Measurements from ENCODE around the gene MSI2. TPM values are rescaled to one million over a fixed set of nuclear protein-coding genes. Genes with fewer than 3 reads are reported as not detected.

The MSI2 gene
- total and polyA plus RNA-seq, 9 of the 15 experiments (the other 6 are each of a cell fraction or from before 2014, with no cell fraction given), result 4.6 to 61.8 (median 42.4) TPM

DNA sequence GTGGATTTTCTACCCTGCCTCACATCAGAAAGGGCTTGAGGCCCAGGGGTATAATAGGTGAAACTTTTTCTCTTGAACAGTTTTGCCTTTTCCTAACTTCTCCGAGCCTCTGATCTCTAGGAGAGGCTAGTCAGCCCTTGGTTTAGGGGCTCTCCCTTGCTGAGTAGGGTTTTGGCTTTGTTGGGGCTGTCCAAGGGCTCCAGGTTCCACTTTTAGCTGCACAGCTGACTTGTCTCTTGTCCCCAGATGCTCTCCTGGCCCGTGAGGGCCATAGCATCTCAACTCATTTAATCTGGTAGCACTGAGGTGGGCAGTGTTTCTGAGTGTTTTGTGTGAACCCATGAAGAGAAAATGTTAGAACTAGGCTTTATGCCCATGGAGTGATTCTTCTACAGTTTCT, 103.9 kb downstream of the MSI2 start:
- H3K9me1 ChIP-seq (ENCODE audit: control insufficient read depth, insufficient read depth, low read length), result no peaks in the 10 kb centered on the region
- no peak overlapping the region for H2AFZ ChIP-seq (ENCODE audit: low read depth, low read length)
- no peak overlapping the region for H3K4me2 ChIP-seq (ENCODE audit: insufficient read depth, low read length)
- H3K36me3 ChIP-seq (ENCODE audit: control insufficient read depth, insufficient read depth, low read length), result peaks cover 4% of the 10 kb centered on the region; the same call in 1 of the 3 replicates
- POLR2A ChIA-PET, result interaction anchor here (0.6 kb wide), 1 partner anchor 30 kb away, joined by 3 read pairs; no protein-coding TSS in a partner anchor
- 54% methylated on average over 2 of the region's 2 CpGs for WGBS (ENCODE audit: insufficient coverage, low coverage, missing lambda C conversion rate)
- intact Hi-C loops (cut with micrococcal nuclease), result no loop called here
- no peak overlapping the region for H3K27ac ChIP-seq (ENCODE audit: extremely low read depth, low read depth, low read length)
- H3K9me3 ChIP-seq (replicated peaks; ENCODE audit: control insufficient read depth, insufficient read depth, low read depth, low read length), result no peaks in the 10 kb centered on the region
- H3K4me1 ChIP-seq (replicated peaks in 1 of 2; ENCODE audit: control insufficient read depth in 2 of 2, insufficient read depth in 2 of 2, low read length in 2 of 2), result peaks cover 7 to 10% of the 10 kb centered on the region in 2 experiments; a peak in 4 of 5 replicates
- DNase-seq (ENCODE audit: extremely low read depth in 1 of 4, low spot score in 3 of 4), result no peak
- in situ Hi-C loops (cut with MboI), result no loop called here
- H3K9ac ChIP-seq (ENCODE audit: insufficient read depth in 1 of 2, low read depth in 2 of 2, low read length in 2 of 2), result no peak overlapping the region
- no peak overlapping the region for H3K4me3 ChIP-seq
- ATAC-seq, result no peak
- TF ChIP-seq SRF (CRISPR knock-in tag; IDR thresholded peaks at IDR 0.05) (no peak), MBD2 (IDR thresholded peaks at IDR 0.05; ENCODE audit: borderline replicate concordance, low read depth) (no peak), CBFA2T2 (conservative IDR thresholded peaks at IDR 0.05) (no peak), HNRNPK (IDR thresholded peaks at IDR 0.05; ENCODE audit: low read depth, low read length, poor library complexity, severe bottlenecking) (no peak), GATAD2A (IDR thresholded peaks at IDR 0.05) (no peak)
- BruUV-seq (replicated peaks), result no TSS peak
- CTCF ChIA-PET (ENCODE audit: low intra/inter-chr PET ratio), result no interaction called here
- no peaks in the 10 kb centered on the region for H3K27me3 ChIP-seq (ENCODE audit: control insufficient read depth in 2 of 2, insufficient read depth in 2 of 2, low read length in 2 of 2)
- no peak for FAIRE-seq
- peaks cover 51% of the 10 kb centered on the region for H3K79me2 ChIP-seq (ENCODE audit: control insufficient read depth, insufficient read depth, low read length)
- H4K20me1 ChIP-seq (replicated peaks; ENCODE audit: control insufficient read depth, insufficient read depth, low read length), result peaks cover 6% of the 10 kb centered on the region; the same call in 1 of the 2 replicates

- no peak overlapping the region for H2AFZ ChIP-seq (ENCODE audit: low read depth, low read length)
- ChIA-PET POLR2A (no interaction called here), CTCF (ENCODE audit: low intra/inter-chr PET ratio) (no interaction called here)
- FAIRE-seq (no peak), DNase-seq (ENCODE audit: extremely low read depth in 1 of 4, low spot score in 3 of 4) (peak in 2 of 4 experiments; percentile 33 to 42), ATAC-seq (no peak)
- H3K27me3 ChIP-seq (ENCODE audit: control insufficient read depth in 2 of 2, insufficient read depth in 2 of 2, low read length in 2 of 2), result no peaks in the 10 kb centered on the region
- 87% methylated on average over 9 of the region's 9 CpGs for WGBS (ENCODE audit: insufficient coverage, low coverage, missing lambda C conversion rate)
- no peak overlapping the region for H3K9ac ChIP-seq (ENCODE audit: insufficient read depth in 1 of 2, low read depth in 2 of 2, low read length in 2 of 2)
- H3K4me2 ChIP-seq (ENCODE audit: insufficient read depth, low read length), result no peak overlapping the region
- H3K9me1 ChIP-seq (ENCODE audit: control insufficient read depth, insufficient read depth, low read length), result no peaks in the 10 kb centered on the region
- no peak overlapping the region for H3K27ac ChIP-seq (ENCODE audit: extremely low read depth, low read depth, low read length)
- in situ Hi-C loops (cut with MboI), result no loop called here
- H3K4me1 ChIP-seq (replicated peaks in 1 of 2; ENCODE audit: control insufficient read depth in 2 of 2, insufficient read depth in 2 of 2, low read length in 2 of 2), result peaks cover 15 to 37% of the 10 kb centered on the region in 2 experiments
- intact Hi-C loops (cut with micrococcal nuclease), result no loop called here
- H3K36me3 ChIP-seq (ENCODE audit: control insufficient read depth, insufficient read depth, low read length), result no peaks in the 10 kb centered on the region
- no peaks in the 10 kb centered on the region for H3K9me3 ChIP-seq (replicated peaks; ENCODE audit: control insufficient read depth, insufficient read depth, low read depth, low read length)
- no TSS peak for BruUV-seq (replicated peaks)
- H3K79me2 ChIP-seq (ENCODE audit: control insufficient read depth, insufficient read depth, low read length), result peaks cover 59% of the 10 kb centered on the region
- H3K4me3 ChIP-seq, result no peak overlapping the region
- H4K20me1 ChIP-seq (replicated peaks; ENCODE audit: control insufficient read depth, insufficient read depth, low read length), result no peaks in the 10 kb centered on the region
- TF ChIP-seq CCAR2 (IDR thresholded peaks at IDR 0.05; ENCODE audit: low read depth, low read length) (no peak), CXXC5 (CRISPR knock-in tag; IDR thresholded peaks at IDR 0.05) (no peak), MAFF (IDR thresholded peaks at IDR 0.05; ENCODE audit: low read length) (peak; percentile 29; the same call in 1 of the 2 replicates), CREM (IDR thresholded peaks at IDR 0.05; ENCODE audit: low read depth) (peak; percentile 24; the same call in 1 of the 2 replicates), ZNF316 (IDR thresholded peaks at IDR 0.05) (peak; percentile 81), MAFG (tag; conservative IDR thresholded peaks at IDR 0.05) (0 out of 2 replicates have a peak, but pooled peaks have one; percentile 21), CREB1 (IDR thresholded peaks at IDR 0.05) (no peak), CREB1 (CRISPR knock-in tag; IDR thresholded peaks at IDR 0.05) (0 out of 2 replicates have a peak, but pooled peaks have one; percentile 18), C11orf30 (IDR thresholded peaks at IDR 0.05; ENCODE audit: low read depth) (peak; percentile 57), BRF2 (IDR thresholded peaks at IDR 0.05; ENCODE audit: borderline replicate concordance, insufficient read depth, insufficient read length) (no peak), TRIM28 (IDR thresholded peaks at IDR 0.05) (no peak), SNIP1 (IDR thresholded peaks at IDR 0.05; ENCODE audit: low read depth) (no peak), ARNT (IDR thresholded peaks at IDR 0.05) (no peak)
Measured at GRCh38 chr17:57362797-57363556, 106.7 kb downstream of the MSI2 start.

All from K562 (cell line).